ENCODE results near the gene SLC46A1.
A peak's percentile ranks its signal among the peaks of the same experiment; 100 is the strongest.

The SLC46A1 gene

DNA sequence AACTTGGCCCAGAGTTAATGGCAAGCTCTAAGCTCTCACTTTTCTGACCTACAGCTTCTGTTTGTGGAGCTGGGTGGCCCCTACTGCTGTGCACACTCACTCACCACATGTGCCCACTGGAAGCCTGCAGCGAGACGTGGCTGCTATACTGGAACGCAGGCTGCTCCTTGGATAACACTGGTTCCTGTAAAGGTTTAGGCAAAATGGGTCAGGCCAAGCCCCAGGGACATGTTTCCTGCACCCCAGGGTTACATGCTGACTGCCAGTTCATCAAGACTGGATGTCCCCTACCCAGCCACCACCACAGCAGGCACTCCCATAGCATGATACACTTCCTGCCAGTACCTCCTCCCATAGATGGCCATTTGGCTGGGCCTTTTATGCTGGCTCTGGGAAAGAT lies 57.0 kb downstream of the SLC46A1 start:
- no peak overlapping the region for H3K4me3 ChIP-seq (ENCODE audit: low read depth, low read length)
- TF ChIP-seq, protein P1, sequence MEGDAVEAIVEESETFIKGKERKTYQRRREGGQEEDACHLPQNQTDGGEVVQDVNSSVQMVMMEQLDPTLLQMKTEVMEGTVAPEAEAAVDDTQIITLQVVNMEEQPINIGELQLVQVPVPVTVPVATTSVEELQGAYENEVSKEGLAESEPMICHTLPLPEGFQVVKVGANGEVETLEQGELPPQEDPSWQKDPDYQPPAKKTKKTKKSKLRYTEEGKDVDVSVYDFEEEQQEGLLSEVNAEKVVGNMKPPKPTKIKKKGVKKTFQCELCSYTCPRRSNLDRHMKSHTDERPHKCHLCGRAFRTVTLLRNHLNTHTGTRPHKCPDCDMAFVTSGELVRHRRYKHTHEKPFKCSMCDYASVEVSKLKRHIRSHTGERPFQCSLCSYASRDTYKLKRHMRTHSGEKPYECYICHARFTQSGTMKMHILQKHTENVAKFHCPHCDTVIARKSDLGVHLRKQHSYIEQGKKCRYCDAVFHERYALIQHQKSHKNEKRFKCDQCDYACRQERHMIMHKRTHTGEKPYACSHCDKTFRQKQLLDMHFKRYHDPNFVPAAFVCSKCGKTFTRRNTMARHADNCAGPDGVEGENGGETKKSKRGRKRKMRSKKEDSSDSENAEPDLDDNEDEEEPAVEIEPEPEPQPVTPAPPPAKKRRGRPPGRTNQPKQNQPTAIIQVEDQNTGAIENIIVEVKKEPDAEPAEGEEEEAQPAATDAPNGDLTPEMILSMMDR (IDR thresholded peaks at IDR 0.05; ENCODE audit: low read depth, low read length) = no peak

DNA sequence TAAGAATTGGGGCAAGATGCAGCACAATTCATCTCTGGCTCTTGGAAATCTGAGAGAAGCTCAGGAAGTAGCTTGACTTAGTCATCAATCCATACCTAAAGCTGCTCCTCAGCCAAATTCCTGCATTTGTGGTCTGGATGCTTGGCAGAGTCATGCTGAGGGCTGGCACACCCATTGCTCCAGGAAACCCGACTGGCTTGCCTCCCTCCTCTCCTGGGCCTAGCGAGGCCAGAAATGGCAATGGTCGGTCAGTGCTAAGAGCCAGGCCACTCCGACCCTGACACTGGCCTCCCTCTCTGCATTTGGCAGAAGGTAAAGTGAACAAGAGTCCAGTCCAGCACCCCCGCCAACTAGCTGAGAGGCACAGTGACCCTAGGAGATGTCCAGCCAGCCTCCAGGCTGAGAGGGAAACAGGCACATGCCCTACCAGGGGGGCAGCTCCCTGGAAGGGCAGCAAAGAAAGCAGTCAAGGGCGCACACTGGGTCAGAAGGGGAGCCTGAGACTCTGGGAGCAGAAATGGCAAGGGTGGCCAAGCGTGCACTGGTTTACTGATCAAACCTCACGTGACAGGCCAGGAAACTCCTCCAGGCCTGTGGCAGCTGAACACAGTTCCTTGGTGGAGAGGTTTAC lies 58.6 kb downstream of the SLC46A1 start:
- TF ChIP-seq, protein P1 (IDR thresholded peaks at IDR 0.05; ENCODE audit: low read depth, low read length) = no peak
- no peak overlapping the region for H3K4me3 ChIP-seq (ENCODE audit: low read depth, low read length)

DNA sequence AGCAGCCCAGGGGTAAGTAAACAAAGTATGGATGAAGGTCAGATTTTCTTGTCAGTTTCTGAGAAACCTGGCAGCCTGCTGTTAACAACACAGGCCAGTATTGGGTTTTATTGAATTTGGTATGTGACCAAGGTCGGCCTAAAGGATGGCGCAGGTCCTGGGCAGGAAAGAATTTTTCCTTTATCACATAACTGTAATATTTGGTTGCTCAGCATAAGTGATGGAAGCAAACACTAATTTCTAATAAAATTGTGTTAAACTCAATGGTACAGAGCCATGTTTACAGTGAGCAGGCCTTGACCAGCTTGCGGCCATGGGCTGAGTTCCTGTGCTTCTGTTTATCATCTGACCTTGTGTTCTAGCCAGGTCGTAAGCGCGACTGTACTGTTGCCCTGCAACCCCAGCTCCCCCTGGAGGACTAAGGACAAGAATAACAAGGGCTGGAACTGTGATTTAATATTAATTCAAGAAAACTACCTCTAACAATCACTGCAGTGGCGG lies 59.2 kb downstream of the SLC46A1 start:
- no peak overlapping the region for H3K4me3 ChIP-seq (ENCODE audit: low read depth, low read length)
- TF ChIP-seq, protein P1 (IDR thresholded peaks at IDR 0.05; ENCODE audit: low read depth, low read length) = peak; percentile 16; the same call in 1 of the 2 replicates

DNA sequence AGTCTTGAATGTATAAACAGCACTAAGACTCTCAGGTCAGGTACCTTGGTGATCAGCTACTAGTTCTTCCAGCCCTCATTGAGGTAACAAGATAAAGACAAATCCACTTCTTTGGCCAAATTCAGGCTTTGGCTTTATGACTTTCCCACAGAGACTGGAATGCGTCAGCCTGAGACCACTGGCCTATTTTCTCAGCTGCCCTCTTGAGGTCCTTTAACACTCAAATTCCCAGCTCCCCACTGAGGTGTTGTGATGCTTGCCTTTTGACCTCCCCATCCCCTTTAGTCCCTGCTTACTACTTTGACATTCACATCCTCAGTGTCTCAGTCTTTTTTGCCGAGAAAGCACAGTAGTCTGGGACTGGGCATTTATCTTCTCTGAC lies 59.8 kb downstream of the SLC46A1 start:
- TF ChIP-seq, protein P1 (IDR thresholded peaks at IDR 0.05; ENCODE audit: low read depth, low read length) = no peak
- H3K4me3 ChIP-seq (ENCODE audit: low read depth, low read length) = no peak overlapping the region

DNA sequence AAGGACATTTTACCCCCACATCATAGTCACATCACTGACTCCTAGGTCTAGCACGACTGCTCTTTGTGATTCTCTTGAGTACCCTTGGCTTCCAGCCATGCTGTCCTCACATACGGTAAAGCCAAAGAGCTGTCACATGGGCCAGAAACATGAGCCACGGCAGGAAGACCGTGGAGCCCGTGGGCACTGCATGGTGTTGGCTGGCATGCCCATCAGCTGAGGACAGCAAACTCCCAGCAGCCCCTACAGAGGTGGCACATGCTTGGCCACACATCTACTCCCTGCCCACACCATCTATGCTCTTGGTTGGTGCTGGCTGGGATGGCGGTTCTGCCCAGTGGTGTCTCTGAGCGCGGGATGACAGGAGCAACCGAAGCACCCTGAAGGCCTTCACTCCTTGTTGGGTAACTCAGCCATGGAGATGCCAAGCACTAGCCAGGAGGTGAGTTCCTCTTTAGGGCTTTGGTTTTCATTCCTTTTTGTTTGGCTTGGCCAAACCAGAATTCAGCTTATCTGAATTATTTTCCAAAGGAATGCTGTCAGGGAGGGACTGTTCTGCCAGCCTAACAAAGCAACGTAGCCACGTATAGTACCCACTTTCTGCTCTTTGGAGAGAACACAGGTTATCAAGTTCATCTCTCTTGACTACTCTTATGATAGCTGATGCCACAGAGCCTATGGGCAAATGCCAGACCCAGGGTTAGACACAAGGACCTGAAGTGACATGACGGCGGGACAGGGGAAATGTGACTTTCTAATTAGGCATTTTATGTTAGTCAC lies 60.4 kb downstream of the SLC46A1 start:
- no peak overlapping the region for H3K4me3 ChIP-seq (ENCODE audit: low read depth, low read length)
- TF ChIP-seq, protein P1 (IDR thresholded peaks at IDR 0.05; ENCODE audit: low read depth, low read length) = no peak
